ENCODE data around the gene LMOD3. TPM values are rescaled to one million over a fixed set of nuclear protein-coding genes. Genes with fewer than 3 reads are reported as not detected.

The LMOD3 gene
- total and polyA plus RNA-seq, 2 of the 8 experiments (the other 6 are each of a cell fraction or from before 2014, with no cell fraction given) = not detected

DNA sequence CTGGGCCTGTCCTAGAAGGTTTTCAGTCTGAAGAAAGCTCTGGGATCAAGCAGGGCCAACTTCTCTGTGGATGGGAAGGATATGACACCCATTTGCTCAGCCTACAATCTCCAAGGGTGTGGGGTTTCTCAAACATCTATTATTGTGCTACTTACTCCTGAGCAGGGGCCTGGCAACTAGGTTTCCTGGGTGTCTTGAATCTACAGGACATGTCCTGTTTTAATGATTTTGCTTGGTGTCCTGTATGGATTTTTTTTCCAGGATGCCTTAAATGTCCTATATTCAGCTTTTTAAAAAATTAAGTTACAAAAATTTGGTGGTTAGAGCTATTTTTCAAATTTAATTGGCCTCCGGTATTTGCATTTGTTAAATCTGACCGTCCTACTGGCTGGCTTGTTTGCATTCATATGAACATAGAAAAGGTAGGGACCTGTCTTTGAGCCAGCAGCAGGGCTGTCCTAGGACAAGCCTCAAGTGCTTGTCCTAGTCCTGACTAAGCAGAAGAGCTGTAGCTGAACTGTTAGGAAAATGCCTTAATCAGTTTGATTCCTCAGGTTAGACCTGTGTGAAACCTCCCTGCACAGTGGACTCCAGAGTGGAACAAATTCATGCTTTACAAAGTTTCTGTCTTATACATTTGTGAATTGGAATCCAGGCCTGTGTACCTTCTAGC is 40.0 kb upstream of the LMOD3 start:
- H3K4ac ChIP-seq (replicated peaks; ENCODE audit: insufficient read length, low read depth, low read length) = no peak overlapping the region
- ChIA-PET POLR2A (ENCODE audit: partially characterized antibody) (interaction anchor here (0.7 kb wide), 1 partner anchor 73 kb away, joined by 4 read pairs; no protein-coding TSS in a partner anchor), CTCF (ENCODE audit: partially characterized antibody) (interaction anchor here (0.5 to 13.8 kb wide), 60 partner anchors 11 to 1855 kb away, joined by 3 to 471 read pairs (median 6); no protein-coding TSS in a partner anchor)
- H2BK5ac ChIP-seq (ENCODE audit: low read depth, low read length) = no peak overlapping the region
- H4K91ac ChIP-seq (replicated peaks; ENCODE audit: insufficient read length, low read length) = no peak overlapping the region
- no peak overlapping the region for H3K14ac ChIP-seq (ENCODE audit: insufficient read length)
- DNase-seq (ENCODE audit: low read depth in 1 of 2, low spot score in 2 of 2) = no peak
- 76% methylated on average over 2 of the region's 2 CpGs; no CpG with 5 or more reads in 1 of the 2 experiments for WGBS, 2 experiments (ENCODE audit: extremely low coverage in 1 of 2, insufficient coverage in 1 of 2, insufficient read length in 1 of 2, insufficient replicate concordance in 2 of 2, low coverage in 1 of 2, low lambda C conversion rate in 2 of 2, missing lambda C conversion rate in 1 of 2)
- no peak overlapping the region for H2BK12ac ChIP-seq (ENCODE audit: low read depth, low read length)
- H2AK5ac ChIP-seq (ENCODE audit: low read depth, low read length) = no peak overlapping the region
- H3K56ac ChIP-seq (replicated peaks; ENCODE audit: insufficient read length, low read depth, low read length) = no peak overlapping the region
- no peaks in the 10 kb centered on the region for H3K27me3 ChIP-seq (replicated peaks in 1 of 4; ENCODE audit: control insufficient read depth in 3 of 4, extremely low read depth in 1 of 4, insufficient read depth in 3 of 4, low read length in 3 of 4)
- H3K18ac ChIP-seq (ENCODE audit: extremely low read depth, low read length) = no peak overlapping the region
- H3K79me2 ChIP-seq (ENCODE audit: control insufficient read depth in 1 of 2, insufficient read depth in 2 of 2, low read length in 2 of 2) = no peaks in the 10 kb centered on the region
- no peak overlapping the region for H2BK20ac ChIP-seq (ENCODE audit: low read length)
- H3K4me3 ChIP-seq (ENCODE audit: extremely low read depth in 1 of 4, insufficient read depth in 2 of 4, low read depth in 3 of 4, low read length in 4 of 4) = no peak overlapping the region
- H3K23ac ChIP-seq (ENCODE audit: insufficient read length) = no peak overlapping the region
- H4K5ac ChIP-seq (ENCODE audit: insufficient read length, low read depth, low read length) = no peak overlapping the region
- no peak overlapping the region for H2BK15ac ChIP-seq (ENCODE audit: low read length)
- no peak for TF ChIP-seq ATF2 (IDR thresholded peaks at IDR 0.05; ENCODE audit: low read length)
- TF ChIP-seq JUND (IDR thresholded peaks at IDR 0.05; ENCODE audit: low read length) = no peak
- no peak for TF ChIP-seq CTBP2 (IDR thresholded peaks at IDR 0.05; ENCODE audit: borderline replicate concordance, insufficient read depth, insufficient read length, low read length)
- TF ChIP-seq MAX (IDR thresholded peaks at IDR 0.05) = no peak
- no peak for TF ChIP-seq CHD1 (IDR thresholded peaks at IDR 0.05; ENCODE audit: low read depth, low read length)
- no peak for TF ChIP-seq ZNF274 (IDR thresholded peaks at IDR 0.05; ENCODE audit: borderline replicate concordance, extremely low read depth, low read length)
- no peak for TF ChIP-seq CEBPB (IDR thresholded peaks at IDR 0.05; ENCODE audit: low read depth, low read length)
- no peak for TF ChIP-seq RNF2 (IDR thresholded peaks at IDR 0.05; ENCODE audit: borderline replicate concordance, low read depth, low read length, missing control alignments, poor library complexity, severe bottlenecking)
- TF ChIP-seq SIN3A (conservative IDR thresholded peaks at IDR 0.05 in 1 of 2, IDR thresholded peaks at IDR 0.05 in 1 of 2; ENCODE audit: low read depth in 1 of 2, low read length in 2 of 2) = no peak
- H3K79me1 ChIP-seq (ENCODE audit: low read depth, low read length) = no peaks in the 10 kb centered on the region
- no peak overlapping the region for H4K8ac ChIP-seq (ENCODE audit: extremely low read depth, insufficient read depth, low read length)
- no peaks in the 10 kb centered on the region for H4K20me1 ChIP-seq (replicated peaks in 1 of 2; ENCODE audit: control insufficient read depth in 1 of 2, insufficient read depth in 2 of 2, low read length in 2 of 2)
- H3K23me2 ChIP-seq (ENCODE audit: low read depth, low read length) = no peaks in the 10 kb centered on the region
- no peak overlapping the region for H3K27ac ChIP-seq (ENCODE audit: low read depth, low read length)
- no peak overlapping the region for H2AFZ ChIP-seq (ENCODE audit: low read length)
- H3K4me2 ChIP-seq (ENCODE audit: insufficient read depth in 1 of 2, low read depth in 2 of 2, low read length in 2 of 2) = no peak overlapping the region
- no peaks in the 10 kb centered on the region; a peak in 1 of 7 replicates for H3K4me1 ChIP-seq (replicated peaks in 1 of 4; ENCODE audit: control insufficient read depth in 3 of 4, insufficient read depth in 4 of 4, low read length in 3 of 4)
- H2BK120ac ChIP-seq (replicated peaks; ENCODE audit: low read depth, low read length) = no peak overlapping the region
- no peak overlapping the region for H3K9ac ChIP-seq (replicated peaks in 1 of 4; ENCODE audit: extremely low read depth in 1 of 4, low read depth in 3 of 4, low read length in 3 of 4)
- H3K9me3 ChIP-seq (ENCODE audit: insufficient read depth in 2 of 2, low read depth in 1 of 2, low read length in 1 of 2) = no peaks in the 10 kb centered on the region
- FAIRE-seq = peak; percentile 13
- no peaks in the 10 kb centered on the region for H3K36me3 ChIP-seq (ENCODE audit: control insufficient read depth in 2 of 4, insufficient read depth in 4 of 4, low read length in 3 of 4)

Measured in H1 (cell line).